Measurements from ENCODE around the gene ZBTB43.

ZBTB43 gene

DNA sequence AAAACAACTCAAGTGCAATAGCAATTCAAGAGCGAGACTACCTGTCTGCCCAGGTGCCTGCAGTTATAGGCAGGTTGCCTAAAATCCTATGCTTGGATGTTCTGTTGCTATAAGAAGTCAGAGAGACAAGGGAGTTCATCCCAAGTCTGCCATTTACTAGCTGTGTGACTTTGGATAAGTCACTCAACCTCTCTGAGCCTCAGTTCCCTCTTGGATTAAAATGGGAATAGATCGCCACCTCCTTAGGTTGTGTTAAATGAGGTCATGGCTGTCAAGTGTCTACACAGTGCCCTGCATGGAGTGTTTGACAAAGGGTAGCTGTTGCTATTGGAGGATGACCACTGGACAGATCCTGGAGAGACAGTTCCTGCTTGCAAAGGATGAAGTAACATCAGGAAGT, 54.3 kb downstream of the ZBTB43 start:
- DNase-seq (ENCODE audit: low spot score): no peak

DNA sequence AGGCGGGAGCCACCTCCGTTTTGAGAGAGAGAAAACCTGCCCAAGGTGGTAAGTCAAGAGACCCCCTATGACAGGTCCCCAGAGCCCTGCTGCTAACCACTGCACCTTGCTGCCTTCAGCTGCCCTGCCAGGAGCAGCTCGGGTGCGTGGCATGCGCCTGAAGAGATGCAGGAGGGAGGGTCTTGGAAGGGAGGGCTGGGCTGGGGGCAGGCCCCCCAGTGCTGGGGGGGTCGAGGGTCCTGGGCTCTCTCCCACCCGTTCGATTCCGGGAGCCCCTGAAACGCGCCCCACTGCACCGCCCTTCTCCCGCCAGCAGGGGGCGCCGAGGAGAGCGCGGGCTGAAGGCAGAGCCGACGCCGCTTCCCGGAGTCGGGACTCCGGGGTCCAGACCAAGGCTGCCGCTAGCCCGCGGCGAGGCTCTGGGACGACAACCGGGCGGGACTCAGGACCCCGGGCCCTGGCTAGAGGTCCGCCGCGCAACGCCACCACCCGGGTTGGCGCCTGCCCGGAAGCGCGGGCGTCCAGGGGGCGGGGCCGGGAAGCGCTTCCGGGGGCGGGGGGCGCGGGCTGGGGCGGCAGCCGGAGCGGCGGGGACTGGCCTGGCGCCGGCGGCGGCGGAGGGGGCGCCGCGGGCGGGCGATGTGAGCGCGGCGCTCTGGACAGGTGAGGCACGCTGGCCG, 55.4 kb downstream of the ZBTB43 start, which contains the start of gene ZBTB34:
TSS of gene ZBTB34 (plus strand) at position 563 of the 680 bp plus-strand sequence. CDS start 18,761 bp downstream, outside the sequence.
- DNase-seq (ENCODE audit: low spot score): peak; percentile 75

DNA sequence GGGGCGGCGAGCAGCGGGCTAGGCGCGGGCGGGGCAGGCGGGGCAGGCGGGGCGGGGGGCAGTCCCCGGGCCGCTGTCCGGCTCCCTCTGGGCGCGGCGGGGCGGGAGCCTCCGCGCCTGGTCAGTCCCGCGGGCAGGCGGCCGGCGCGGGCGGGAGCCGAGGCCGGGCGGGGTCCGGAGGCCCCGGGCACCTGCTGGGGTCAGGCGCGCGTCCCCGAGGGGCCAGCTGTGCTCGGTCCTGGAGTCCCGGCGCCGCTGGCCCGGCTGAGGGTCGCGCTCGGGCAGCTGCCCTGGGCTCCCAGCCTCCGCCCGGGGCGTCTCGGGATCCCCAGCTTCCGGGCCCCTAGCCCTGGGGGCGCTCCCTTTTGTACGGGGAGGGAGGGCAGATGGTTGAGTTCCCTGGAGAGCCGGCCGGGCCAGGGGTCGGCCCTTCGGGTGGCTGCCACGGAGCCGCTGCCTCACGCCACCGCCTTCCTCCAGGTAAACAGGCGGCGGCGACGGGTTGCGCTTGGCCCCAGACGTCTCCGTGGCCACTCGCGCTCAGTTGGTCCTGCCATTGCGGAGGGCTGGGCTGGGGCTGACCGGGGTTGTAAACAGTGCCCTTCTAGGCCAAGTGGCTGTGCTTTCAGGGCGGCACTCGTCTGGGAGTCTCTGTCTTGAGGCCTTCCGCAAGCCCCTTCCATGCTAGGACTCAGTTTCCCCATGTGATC, 56.1 kb downstream of the ZBTB43 start:
- DNase-seq (ENCODE audit: low spot score): no peak

DNA sequence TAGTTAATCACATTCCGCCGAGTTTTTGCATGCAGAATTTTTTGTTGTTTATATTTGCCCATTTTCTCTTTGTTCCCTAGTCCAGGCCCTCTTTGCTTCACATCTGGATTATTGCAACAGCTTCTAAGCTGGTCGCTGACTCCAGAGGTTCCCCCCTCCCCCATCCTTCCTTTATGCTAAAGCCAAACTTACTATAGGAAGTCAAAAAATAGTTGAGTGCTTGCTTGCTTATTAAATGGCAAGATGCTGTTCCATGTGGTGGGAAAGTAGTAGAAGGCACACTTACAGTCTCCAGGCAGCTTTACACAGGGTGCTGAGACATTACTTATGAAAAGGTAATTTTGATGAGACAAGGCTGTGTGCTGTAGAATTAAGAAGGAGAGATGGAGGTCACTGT, 56.9 kb downstream of the ZBTB43 start:
- no peak for DNase-seq (ENCODE audit: low spot score)

DNA sequence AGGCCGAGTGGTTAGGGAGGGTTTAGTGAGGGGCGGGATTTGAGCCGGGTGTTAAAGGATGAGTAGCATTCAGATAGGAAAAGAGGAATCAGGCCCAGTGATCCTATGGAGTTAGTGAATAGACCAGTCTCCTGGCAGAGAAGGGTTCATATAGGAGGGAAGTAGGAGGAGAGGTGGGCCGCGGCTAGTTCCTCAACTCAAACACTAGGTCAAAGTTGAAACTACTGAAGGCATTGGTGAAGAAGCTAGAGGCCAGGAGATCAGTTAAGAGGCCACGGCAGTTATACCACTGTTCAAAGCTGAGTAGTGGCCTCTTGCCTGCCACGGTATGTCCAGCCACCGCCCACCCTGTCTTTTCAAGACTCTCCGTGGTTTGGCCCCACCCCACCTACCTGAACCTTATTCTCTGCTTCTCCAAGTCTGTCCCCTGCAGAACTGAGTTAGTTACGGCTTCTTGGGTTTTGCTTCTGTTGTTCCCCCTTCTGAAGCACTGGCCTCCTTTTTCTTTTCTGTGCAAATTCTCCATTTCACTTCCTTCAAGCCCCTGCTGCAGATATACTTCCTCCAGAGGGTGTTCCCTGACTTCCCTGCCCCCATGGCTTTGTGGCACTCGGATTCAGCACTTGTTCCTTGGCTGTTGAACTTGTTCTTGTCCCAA, 57.4 kb downstream of the ZBTB43 start:
- DNase-seq (ENCODE audit: low spot score): no peak

DNA sequence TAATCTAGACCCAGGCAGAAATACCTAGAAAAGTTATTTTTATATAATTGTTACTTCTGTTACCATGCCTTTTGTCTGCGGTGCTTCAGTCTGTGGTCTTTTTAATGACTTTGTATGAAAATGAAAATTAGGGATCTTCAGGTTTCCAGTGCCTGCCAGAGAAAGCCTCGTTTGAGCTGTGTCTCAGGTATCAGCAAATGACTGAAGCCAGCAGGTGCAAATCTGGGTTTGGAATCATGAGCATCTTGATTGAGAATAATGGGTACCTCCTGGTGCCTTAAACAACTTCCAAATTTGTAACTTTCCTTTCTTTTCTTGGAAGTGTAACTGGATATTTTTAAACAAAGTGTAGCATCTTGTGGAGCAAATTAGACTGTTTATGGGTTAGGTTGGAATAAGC, 59.9 kb downstream of the ZBTB43 start:
- no peak for DNase-seq (ENCODE audit: low spot score)

DNA sequence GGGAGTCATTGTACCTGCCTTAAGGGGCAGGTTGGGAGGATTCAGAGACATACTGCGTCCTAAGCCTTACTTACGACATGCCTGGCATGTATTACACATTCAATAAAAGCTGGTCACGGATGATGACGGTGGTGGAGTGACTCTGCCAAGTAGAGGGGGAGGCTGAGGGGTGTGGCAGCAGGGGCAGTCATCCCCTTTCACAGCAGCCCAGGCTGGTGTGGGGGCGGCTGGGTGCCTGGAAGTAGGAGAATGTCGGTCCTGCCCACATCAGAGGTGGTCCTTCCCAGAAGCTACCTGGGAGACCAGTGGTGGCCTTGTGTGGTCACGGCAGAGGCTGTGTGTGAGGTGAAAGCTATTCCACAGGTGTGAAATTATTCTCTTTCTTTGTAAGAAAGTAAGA, 64.5 kb downstream of the ZBTB43 start:
- no peak for DNase-seq (ENCODE audit: low spot score)

DNA sequence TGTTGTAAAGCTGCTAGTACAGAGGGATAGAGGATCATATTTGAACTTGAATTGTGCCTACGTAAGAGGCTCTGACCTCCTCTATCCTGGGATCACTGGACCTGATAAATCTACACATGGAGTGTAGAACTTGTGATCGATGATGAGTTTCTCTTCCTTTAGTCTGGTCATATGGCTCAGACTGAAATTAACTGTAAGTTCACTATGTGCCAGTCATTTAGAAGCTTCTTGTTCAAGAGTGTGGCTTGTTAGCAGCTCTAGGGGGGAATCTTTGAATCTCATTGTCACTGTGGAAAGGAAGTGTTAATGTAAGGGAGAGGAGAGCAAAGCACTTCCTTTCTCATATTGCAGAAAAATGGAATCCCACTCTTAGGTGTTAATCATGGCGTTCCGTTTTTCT, 67.7 kb downstream of the ZBTB43 start:
- DNase-seq (ENCODE audit: low spot score): no peak

DNA sequence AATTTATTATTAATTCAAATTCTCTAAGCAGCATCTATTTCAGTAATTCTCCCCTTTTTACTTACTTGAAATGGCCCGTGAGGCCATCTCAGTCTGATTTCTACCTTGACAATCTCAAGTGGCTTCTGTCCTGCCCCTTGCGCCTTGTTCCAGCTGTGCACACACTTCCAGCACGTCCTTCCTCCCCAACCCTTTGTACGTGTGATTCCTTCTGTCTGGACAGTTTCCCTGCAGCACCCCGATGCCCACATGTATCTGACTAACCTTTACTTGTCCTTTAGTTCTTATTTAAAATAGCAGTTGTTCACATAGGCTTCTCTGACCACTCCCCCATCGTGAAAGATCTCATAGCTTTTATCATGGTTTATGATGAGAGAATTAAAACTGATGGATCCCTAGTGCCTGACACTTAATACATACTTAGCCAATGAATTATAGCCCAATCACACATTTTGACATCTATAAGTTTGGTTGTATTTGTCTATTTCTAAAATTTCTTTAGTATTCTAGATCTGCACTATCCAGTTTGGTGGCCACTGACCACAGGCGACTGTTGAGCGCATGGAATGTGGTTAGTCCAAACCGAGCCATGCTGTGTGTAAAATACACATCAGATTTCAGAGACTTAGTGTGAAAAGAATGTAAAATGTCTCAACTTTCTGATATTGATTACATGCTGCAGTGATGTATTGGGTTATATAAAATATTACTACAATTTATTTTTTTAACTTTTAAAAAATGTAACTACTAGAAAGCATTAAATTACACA, 69.9 kb downstream of the ZBTB43 start:
- no peak for DNase-seq (ENCODE audit: low spot score)

DNA sequence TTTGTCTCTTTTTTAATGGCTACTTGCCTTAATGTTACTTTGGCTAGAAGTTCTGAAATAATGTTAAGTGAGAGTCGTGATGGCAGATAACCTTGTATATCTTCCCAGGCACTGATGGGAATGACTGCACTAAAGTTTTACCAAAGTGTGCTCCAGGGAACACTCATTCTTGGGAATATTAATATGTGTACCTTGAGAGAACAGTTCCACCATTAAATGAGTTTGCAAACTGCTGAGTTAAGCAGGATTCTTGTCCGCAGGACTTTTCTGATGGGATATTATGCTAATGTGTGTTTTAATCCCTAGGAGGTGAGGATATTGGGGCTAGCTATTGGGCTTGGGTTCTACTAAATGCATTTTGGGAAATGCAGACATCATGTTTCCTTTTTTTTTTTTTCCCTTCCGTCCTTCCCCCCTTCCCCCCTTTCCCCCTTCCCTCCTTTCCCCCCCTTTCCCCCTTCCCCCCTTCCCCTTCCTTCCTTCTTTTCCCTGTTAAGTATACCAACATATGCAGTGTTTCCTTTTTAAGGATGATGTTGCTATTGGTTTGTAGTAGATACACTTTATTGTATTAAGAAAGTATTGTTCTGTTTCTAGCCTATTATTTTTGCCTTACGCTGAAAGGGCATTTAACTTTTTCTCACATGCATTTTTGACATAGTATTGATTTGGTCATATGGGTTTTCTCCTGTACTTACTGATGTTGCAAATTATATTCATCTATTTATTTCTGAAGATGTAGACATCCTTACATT, 71.1 kb downstream of the ZBTB43 start:
- DNase-seq (ENCODE audit: low spot score): no peak

DNA sequence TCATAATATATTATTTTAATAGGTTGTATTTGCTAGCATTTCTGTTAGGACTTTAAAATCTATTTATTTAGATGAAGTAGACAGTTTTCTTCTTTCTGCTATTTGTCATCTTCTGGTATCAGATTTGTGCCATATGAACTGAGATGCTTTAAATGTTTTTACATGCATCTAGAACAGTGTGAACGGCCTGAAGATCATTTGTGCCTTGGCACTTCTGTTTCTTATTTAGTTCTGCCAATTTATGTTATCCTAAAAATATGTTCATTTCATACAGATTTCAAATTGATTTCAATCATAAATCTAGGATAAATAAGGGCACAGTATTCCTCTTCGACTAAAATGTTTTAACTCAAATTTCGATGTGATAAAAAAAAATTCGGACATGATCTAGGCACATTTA, 71.7 kb downstream of the ZBTB43 start:
- no peak for DNase-seq (ENCODE audit: low spot score)

DNA sequence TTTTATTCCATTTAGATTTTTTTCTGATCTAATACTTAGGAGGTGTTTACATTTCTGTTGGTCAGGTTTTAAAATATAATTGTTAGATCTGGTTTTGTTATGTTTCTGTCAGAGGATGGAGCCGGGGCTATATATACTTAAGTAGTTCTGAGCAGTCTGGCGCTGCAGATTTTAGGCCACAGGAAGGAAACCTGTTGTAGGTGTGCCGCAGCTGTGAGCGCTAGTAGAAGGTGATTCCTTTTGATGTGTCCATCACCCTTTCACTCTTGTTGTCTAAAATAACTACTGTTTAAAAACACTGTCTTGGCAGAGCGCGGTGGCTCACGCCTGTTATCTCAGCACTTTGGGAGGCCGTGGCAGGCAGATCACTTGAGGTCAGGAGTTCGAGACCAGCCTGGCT, 72.6 kb downstream of the ZBTB43 start:
- no peak for DNase-seq (ENCODE audit: low spot score)

DNA sequence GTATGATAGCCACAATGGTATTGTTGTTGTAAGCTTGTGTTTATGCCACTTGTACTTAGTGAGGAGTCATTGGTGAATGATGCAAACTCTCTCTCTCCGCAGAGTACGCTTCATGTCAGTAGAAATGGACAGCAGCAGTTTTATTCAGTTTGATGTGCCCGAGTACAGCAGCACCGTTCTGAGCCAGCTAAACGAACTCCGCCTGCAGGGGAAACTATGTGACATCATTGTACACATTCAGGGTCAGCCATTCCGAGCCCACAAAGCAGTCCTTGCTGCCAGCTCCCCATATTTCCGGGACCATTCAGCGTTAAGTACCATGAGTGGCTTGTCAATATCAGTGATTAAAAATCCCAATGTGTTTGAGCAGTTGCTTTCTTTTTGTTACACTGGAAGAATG, 74.4 kb downstream of the ZBTB43 start:
- DNase-seq (ENCODE audit: low spot score): no peak

DNA sequence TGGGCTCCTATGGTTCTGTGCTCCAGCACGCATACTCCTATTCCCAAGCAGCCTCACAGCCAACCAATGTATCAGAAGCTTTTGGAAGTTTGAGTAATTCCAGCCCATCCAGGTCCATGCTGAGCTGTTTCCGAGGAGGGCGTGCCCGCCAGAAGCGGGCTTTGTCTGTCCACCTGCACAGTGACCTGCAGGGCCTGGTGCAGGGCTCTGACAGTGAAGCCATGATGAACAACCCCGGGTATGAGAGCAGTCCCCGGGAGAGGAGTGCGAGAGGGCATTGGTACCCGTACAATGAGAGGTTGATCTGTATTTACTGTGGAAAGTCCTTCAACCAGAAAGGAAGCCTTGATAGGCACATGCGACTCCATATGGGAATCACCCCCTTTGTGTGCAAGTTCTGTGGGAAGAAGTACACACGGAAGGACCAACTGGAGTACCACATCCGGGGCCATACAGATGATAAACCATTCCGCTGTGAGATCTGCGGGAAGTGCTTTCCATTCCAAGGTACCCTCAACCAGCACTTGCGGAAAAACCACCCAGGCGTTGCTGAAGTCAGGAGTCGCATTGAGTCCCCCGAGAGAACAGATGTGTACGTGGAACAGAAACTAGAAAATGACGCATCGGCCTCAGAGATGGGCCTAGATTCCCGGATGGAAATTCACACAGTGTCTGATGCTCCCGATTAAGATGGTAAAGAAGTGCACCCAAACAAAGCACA, 75.5 kb downstream of the ZBTB43 start:
- no peak for DNase-seq (ENCODE audit: low spot score)

DNA sequence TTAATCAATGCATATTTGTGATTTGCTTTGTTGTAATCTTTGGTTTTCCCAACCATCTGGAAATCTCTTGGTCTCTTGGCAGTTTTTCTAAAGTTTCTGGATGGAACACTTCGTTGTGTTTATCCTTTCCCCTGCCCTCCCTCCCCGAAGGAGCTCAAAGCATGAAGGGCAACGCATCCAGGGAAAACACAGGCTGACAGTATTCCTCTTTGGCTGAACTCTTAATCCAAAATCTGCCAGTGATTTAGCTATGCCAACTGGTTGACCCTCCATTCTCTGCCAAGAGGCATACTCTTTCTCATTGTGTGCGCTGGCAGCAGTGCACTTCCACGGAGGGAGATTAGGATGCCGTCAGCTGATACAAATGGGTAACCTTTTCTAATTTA, 76.1 kb downstream of the ZBTB43 start:
- no peak for DNase-seq (ENCODE audit: low spot score)

DNA sequence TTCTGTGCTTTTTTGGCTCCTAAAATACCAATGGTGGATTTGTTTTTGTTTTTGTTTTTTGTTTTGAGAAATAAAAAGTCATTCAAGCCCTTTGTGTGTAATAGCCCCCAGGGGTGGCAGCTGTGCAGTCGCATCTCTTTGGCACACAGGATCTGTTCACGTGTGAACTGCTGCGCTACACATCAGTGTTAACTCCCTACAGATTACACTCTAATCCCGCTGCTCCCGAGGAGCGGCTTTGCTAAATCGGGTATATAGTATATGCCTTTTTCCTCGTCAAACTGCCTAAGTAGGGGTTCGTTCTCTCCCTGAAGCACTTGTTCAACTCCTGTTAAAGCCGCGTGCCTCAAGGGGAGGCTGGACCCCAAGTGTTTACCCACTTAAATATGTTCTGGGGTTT, 77.9 kb downstream of the ZBTB43 start:
- no peak for DNase-seq (ENCODE audit: low spot score)

DNA sequence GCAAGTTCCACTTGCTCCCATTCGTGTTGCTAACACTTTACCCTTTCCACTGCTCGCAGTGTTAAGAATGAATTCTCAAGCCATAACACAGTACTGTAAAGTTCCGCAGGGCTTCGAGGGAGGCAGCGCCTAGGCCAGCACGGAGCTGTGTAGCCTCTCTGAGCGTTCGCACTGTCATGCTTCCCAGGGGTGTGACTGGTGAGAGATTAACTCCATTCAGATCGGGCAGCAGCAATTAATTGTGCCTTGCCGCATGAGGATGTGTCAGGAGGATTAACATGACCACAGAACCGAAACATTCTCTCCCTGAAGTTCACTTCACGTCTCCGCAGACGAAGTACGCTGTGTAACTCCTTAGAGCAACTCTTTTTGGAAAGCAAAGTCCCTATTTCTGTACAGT, 78.8 kb downstream of the ZBTB43 start:
- DNase-seq (ENCODE audit: low spot score): no peak

DNA sequence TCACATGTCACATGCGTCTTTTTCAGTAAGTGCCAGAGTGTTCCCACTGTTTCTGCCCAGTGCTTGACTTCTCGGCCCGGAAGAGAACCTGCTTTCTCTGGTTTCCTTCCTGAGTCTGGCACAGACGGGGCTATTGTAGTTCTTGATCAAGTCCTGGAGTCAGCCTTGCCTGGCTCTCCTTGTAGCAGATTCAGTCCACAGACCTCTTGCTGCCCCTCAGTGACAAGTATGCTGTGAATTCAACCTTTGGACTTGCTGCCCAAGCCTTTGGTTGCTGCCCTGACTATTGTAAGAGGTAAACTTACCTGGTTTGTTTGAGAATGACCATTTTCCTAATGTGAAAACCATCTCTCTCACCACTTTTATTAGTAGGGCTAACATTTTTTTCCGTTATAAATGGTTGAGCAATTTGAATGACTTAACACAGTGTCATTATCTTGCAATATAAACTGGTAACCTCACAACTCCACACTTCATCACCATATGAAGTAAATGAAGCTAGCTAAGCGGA, 80.3 kb downstream of the ZBTB43 start:
- DNase-seq (ENCODE audit: low spot score): no peak

DNA sequence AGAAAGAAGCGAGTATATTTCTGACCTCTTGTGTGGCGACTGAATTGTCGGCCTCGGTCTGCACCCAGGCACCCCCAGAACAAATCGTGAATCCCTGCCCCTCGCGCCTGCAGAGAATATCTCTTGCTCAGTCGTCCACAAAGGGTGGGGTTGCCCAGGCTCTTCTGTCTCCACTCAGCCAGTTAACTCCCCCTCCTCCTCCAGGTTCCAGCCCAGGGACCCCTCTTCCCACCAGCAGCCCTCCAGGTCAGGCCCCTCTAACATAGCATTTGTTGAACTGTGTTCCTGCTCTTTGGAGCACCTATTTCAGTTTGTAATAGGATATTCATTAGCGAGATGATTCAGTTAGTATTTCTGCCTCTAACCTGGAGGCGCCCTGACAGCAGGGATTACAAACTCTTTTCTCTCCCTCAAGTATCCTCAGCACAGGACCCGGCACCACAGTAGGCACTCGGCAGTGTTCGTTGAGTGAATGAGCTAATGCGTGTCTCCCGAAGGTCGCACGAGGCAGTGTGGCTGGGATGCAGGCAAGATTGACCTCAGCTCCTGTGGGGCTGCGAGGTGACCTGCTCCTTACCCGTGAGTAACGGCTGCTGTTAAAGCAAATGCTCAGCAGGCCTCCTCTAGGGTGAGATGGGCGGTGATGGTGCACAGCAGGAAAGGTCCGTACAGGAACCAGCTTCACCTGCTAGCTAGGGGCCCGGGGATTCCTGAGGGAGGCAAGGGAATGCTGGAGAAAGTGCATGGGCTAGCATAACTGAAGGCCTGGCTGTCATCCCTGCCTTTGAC, 81.4 kb downstream of the ZBTB43 start:
- DNase-seq (ENCODE audit: low spot score): no peak

DNA sequence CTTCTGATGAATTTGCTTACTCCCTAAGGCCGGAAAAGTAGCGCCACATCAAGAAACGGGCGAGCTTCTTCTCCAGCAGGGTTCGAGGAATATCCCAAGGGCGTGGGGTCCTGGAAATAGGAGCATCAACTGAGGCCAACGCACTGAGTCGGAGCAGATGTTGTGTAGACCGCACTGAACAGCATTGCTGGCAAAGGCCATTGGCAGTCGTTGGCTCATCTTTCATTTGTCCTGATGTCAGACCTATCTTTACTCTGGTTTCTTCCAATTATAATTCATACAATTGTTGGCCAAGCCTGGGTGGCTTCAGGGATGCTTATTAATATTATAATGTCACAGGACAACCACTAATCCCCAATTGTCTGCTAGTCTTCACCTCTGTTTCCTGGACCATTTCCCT, 82.1 kb downstream of the ZBTB43 start:
- DNase-seq (ENCODE audit: low spot score): no peak
